ENCODE results near the gene TRPC4AP.

GRCh38 chr20:35048739-35049138, 43.9 kb downstream of the TRPC4AP start:
- TF ChIP-seq CTCF (IDR thresholded peaks at IDR 0.05) (no peak), POLR2A (IDR thresholded peaks at IDR 0.05) (no peak)
